ENCODE measurements around the gene PRPSAP1.
"Not testable (repeated sequence)": the region's sequence is repeated elsewhere in the genome, so short reads cannot be mapped to it uniquely, and the experiment has no call there.

Gene PRPSAP1

GRCh38 chr17:76360461-76360860, 6.7 kb upstream of the PRPSAP1 start:
- no peak for DNase-seq (ENCODE audit: low read depth in 1 of 2, low spot score in 1 of 2)

- not testable (repeated sequence) for DNase-seq (ENCODE audit: low read depth in 1 of 2, low spot score in 1 of 2)
Observed at GRCh38 chr17:76359776-76360175, 6.1 kb upstream of the PRPSAP1 start.

- no peak for DNase-seq (ENCODE audit: low read depth in 1 of 2, low spot score in 1 of 2)
Observed at GRCh38 chr17:76359375-76359774, 5.7 kb upstream of the PRPSAP1 start.

- DNase-seq (ENCODE audit: low read depth in 1 of 2, low spot score in 1 of 2): no peak
Observed at GRCh38 chr17:76357597-76358158, 4.0 kb upstream of the PRPSAP1 start.

DNA sequence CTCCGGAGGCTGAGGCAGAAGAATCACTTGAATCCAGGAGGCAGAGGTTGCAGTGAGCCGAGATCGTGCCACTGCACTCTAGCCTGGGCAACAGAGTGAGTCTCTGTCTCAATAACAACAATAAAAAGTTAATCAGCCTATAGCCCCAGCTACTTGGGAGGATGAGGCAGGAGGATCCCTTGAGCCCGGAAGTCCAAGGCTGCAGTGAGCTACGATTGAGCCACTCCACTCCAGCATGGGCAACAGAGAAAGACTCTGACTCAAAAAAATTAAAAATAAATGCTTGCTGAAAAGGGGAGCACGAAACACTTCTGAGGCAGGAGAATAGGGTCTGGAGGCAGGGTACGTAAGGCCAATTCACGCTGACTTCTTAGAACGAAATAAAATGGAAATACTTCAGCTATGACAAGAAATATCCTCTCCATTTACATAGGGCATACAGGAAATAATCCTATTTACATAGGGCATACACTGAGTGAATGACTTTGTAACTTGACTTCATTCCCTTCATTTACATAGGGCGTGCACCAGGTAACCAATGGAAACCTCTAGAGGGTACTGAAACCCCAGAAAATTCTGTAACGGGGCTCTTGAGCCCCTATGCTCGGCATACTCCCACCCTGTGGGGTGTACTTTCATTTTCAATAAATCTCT, 3.2 kb upstream of the PRPSAP1 start:
- no peak for DNase-seq (ENCODE audit: low read depth in 1 of 2, low spot score in 1 of 2)

DNA sequence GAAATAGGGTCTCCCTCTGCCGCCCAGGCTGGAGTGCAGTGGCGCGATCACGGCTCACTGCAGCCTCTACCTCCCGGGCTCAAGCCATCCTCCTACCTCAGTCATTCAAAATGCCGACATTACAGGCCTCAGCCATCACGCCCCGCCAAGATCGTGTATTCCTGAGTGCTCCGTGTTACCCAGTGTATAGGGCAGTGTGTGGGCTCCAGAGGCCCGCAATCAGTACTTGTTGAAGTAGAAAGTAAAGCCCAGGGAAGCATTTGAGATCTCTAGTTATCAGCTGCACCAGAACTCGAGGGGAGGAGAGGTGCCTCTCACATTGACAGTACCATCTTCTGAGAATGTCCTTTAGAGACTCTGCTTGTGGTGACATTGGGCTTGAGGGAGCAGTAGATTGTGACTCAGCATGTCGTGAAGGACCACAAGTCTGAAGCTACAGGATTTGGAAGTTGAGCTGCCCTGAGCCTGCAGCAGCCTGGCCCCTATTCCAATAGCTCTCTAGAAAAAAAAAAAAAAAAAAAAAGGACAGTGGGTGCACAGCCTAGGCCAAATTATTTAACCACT, 1.1 kb upstream of the PRPSAP1 start:
- DNase-seq (ENCODE audit: low read depth in 1 of 2, low spot score in 1 of 2): no peak

- no peak for DNase-seq (ENCODE audit: low read depth in 1 of 2, low spot score in 1 of 2)
Observed at GRCh38 chr17:76354317-76354729, 607 bp upstream of the PRPSAP1 start.

DNA sequence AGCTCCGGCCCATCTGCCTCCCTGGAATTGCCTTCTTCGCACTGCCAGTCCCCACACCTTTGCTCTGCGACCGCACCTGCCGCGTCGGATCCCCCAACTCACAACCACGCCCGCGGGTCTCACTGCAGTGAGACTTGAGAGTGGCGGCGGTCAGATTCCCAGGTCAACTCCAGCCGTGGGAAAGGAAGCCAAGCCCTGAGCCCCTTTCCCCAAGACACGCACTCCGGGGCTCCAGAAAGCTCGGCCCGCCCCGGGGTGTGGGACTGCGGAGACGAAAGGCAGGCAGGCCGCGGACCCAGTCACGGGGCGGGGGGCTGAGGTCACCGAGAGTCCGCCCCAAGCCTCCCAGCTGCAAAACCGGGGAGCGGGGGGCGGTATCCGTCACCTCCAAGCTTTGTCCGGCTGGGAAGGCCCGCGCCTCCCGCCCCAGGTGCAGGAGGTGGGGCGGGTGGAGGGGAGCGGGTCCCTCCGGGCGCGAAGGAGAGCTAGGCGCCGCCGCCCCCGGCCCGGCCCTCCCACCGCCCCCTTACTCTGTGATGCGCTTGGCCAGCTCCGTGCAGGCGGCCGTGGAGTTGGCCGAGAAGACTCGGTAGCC, 615 bp downstream of the PRPSAP1 start:
- no peak for DNase-seq (ENCODE audit: low read depth in 1 of 2, low spot score in 1 of 2)

GRCh38 chr17:76351526-76352071, 2.1 kb downstream of the PRPSAP1 start:
- no peak for DNase-seq (ENCODE audit: low read depth in 1 of 2, low spot score in 1 of 2)

GRCh38 chr17:76350463-76350862, 3.3 kb downstream of the PRPSAP1 start:
- no peak for DNase-seq (ENCODE audit: low read depth in 1 of 2, low spot score in 1 of 2)

- not testable (repeated sequence) for DNase-seq (ENCODE audit: low read depth in 1 of 2, low spot score in 1 of 2)
Observed at GRCh38 chr17:76346936-76347335, 6.8 kb downstream of the PRPSAP1 start.

DNA sequence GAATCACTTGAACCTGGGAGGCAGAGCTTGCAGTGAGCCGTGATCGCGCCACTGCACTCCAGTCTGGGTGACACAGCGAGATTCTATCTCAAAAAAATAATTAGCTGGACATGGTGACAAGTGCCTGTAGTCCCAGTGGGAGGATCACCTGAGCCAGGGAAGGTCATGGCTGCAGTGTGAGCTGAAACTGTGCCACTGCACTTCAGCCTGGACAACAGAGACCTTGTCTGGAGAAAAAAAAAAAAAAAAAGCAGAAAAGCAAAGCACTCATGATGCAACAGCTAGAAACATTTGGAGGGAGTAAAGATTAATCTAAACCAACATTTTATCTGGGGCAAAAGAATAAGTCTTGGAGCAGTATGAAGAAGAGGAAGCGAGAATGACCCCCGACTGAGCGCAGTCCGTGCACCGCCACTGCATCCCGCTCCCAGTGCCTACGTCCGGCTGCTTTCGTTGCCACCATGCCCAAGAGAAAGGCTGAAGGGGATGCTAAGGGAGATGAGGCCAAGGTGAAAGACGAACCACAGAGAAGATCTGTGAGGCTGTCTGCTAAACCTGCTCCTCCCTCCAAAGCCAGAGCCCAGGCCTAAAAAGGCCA, 8.2 kb downstream of the PRPSAP1 start:
- no peak for DNase-seq (ENCODE audit: low read depth in 1 of 2, low spot score in 1 of 2)

GRCh38 chr17:76343106-76343505, 10.6 kb downstream of the PRPSAP1 start:
- no peak for DNase-seq (ENCODE audit: low read depth in 1 of 2, low spot score in 1 of 2)

- DNase-seq (ENCODE audit: low read depth in 1 of 2, low spot score in 1 of 2): no peak
Observed at GRCh38 chr17:76341301-76341700, 12.4 kb downstream of the PRPSAP1 start.

- DNase-seq (ENCODE audit: low read depth in 1 of 2, low spot score in 1 of 2): no peak
Observed at GRCh38 chr17:76337413-76337777, 16.3 kb downstream of the PRPSAP1 start.

DNA sequence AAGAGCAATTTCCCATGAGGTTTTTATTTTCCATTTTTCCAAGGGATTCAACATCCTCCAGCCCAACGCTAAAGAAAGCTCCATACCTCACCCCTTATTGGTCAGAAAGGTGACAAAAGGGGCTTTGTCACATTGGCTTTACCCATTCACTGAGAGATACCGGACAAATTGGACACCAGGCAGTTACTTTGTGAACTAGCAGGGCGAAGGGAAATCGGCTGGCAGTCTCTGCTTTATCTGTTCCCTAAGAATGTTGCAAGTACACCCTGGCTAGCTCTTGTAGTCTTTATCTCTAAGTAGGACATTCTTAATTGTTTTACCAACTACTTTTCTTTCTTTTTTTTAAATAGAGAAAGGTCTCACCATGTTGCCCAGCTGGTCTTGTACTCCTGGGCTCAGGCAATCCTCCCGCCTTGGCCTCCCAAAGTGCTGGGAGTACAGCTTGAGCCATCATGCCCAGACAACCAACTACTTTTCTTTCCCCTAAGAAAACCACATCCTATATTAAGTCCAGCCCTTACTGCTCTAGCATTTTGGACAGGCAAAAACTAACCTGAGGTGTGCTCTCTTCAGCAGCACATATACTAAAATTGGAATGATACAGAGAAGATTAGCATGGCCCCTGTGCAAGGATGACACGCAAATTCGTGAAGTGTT, 16.8 kb downstream of the PRPSAP1 start:
- DNase-seq (ENCODE audit: low read depth in 1 of 2, low spot score in 1 of 2): no peak

- no peak for DNase-seq (ENCODE audit: low read depth in 1 of 2, low spot score in 1 of 2)
Observed at GRCh38 chr17:76335716-76336381, 17.9 kb downstream of the PRPSAP1 start.

GRCh38 chr17:76333673-76334505, 19.8 kb downstream of the PRPSAP1 start:
- no peak for DNase-seq (ENCODE audit: low read depth in 1 of 2, low spot score in 1 of 2)

- no peak for DNase-seq (ENCODE audit: low read depth in 1 of 2, low spot score in 1 of 2)
Observed at GRCh38 chr17:76331083-76331482, 22.6 kb downstream of the PRPSAP1 start.

GRCh38 chr17:76329664-76330063, 24.1 kb downstream of the PRPSAP1 start:
- no peak for DNase-seq (ENCODE audit: low read depth in 1 of 2, low spot score in 1 of 2)
